HG02885 (cell line): Measurements from ENCODE around the gene IDUA.
"Not testable (repeated sequence)": the region's sequence is repeated elsewhere in the genome, so short reads cannot be mapped to it uniquely, and the experiment has no call there.

Experiments
- ATAC-seq: cut with Tn5 transposase; IDR thresholded peaks from one replicate; pipeline ENCODE4 v1.9.1; 2021; ENCODE audit warnings: mild to moderate bottlenecking; ENCODE audit not compliant: unreplicated experiment, poor library complexity

The IDUA gene

GRCh38 chr4:1042352-1043055 lies 55.7 kb downstream of the IDUA start:
- ATAC-seq = no peak

GRCh38 chr4:1043162-1043561 lies 56.3 kb downstream of the IDUA start:
- ATAC-seq = no peak

GRCh38 chr4:1043651-1044468 lies 57.0 kb downstream of the IDUA start:
- ATAC-seq = no peak

- ATAC-seq = no peak
Observed at GRCh38 chr4:1044469-1045192, 57.8 kb downstream of the IDUA start.

GRCh38 chr4:1045193-1045594 lies 58.4 kb downstream of the IDUA start:
- ATAC-seq = no peak

GRCh38 chr4:1045595-1046201 lies 58.9 kb downstream of the IDUA start:
- no peak for ATAC-seq

GRCh38 chr4:1046581-1047011 lies 59.8 kb downstream of the IDUA start:
- not testable (repeated sequence) for ATAC-seq

- ATAC-seq = no peak
Observed at GRCh38 chr4:1047106-1047975, 60.5 kb downstream of the IDUA start.

- ATAC-seq = no peak
Observed at GRCh38 chr4:1047976-1048772, 61.3 kb downstream of the IDUA start.

GRCh38 chr4:1048773-1049590 lies 62.1 kb downstream of the IDUA start:
- ATAC-seq = no peak

GRCh38 chr4:1049591-1049905 lies 62.7 kb downstream of the IDUA start:
- no peak for ATAC-seq

- no peak for ATAC-seq
Observed at GRCh38 chr4:1050486-1051213, 63.8 kb downstream of the IDUA start.

- ATAC-seq = no peak
Observed at GRCh38 chr4:1051472-1051871, 64.6 kb downstream of the IDUA start.

GRCh38 chr4:1052231-1052671 lies 65.4 kb downstream of the IDUA start:
- no peak for ATAC-seq

- ATAC-seq = no peak
Observed at GRCh38 chr4:1053080-1053661, 66.3 kb downstream of the IDUA start.

GRCh38 chr4:1053891-1054290 lies 67.0 kb downstream of the IDUA start:
- not testable (repeated sequence) for ATAC-seq
